Mesenchymal stem cell (in vitro differentiated cells and primary cell): ENCODE data around the gene SMIM9.
"Not testable (repeated sequence)": the region's sequence is repeated elsewhere in the genome, so short reads cannot be mapped to it uniquely, and the experiment has no call there.

Experiments
- DNase-seq: peaks from one replicate; pipeline ENCODE4 v3.0.0-alpha.2; 2013
- H2AFZ ChIP-seq: one replicate; pipeline ENCODE4 v1.6.1; 2013; ENCODE audit warnings: low read depth, mild to moderate bottlenecking, control low read depth, inconsistent platforms, low read length, moderate library complexity
- H2AK5ac ChIP-seq: 2 replicates; pipeline ENCODE4 v1.6.1; 2013; ENCODE audit warnings: low read length, moderate library complexity, mild to moderate bottlenecking, inconsistent platforms; ENCODE audit not compliant: severe bottlenecking
- H2BK120ac ChIP-seq: one replicate; pipeline ENCODE4 v1.6.1; 2013; ENCODE audit warnings: low read depth, mild to moderate bottlenecking, inconsistent platforms, low read length, moderate library complexity
- H2BK12ac ChIP-seq, 2 experiments: one replicate each; pipeline ENCODE4 v1.6.1; 2013; ENCODE audit warnings: inconsistent platforms in 2 of 2, low read length in 2 of 2, mild to moderate bottlenecking in 2 of 2, moderate library complexity in 2 of 2, control low read depth in 1 of 2
- H2BK15ac ChIP-seq: one replicate; pipeline ENCODE4 v1.6.1; 2013; ENCODE audit warnings: mild to moderate bottlenecking, low read depth, inconsistent platforms; ENCODE audit not compliant: poor library complexity, severe bottlenecking
- H2BK5ac ChIP-seq: 2 replicates; pipeline ENCODE4 v1.6.1; 2013; ENCODE audit warnings: low read depth, mild to moderate bottlenecking, low read length, control low read depth, inconsistent platforms; ENCODE audit not compliant: poor library complexity, severe bottlenecking
- H3K14ac ChIP-seq, 2 experiments: one replicate each; pipeline ENCODE4 v1.6.1; 2013; ENCODE audit warnings: inconsistent platforms in 2 of 2, low read length in 2 of 2, control low read depth in 1 of 2, mild to moderate bottlenecking in 1 of 2, moderate library complexity in 1 of 2
- H3K18ac ChIP-seq, 2 experiments: one replicate each; pipeline ENCODE4 v1.6.1; 2013; ENCODE audit warnings: inconsistent platforms in 2 of 2, low read length in 2 of 2, control low read depth in 1 of 2, low read depth in 1 of 2, mild to moderate bottlenecking in 1 of 2
- H3K23ac ChIP-seq, 2 experiments: one replicate each; pipeline ENCODE4 v1.6.1; 2013; ENCODE audit warnings: inconsistent platforms in 2 of 2, low read length in 2 of 2, mild to moderate bottlenecking in 2 of 2, moderate library complexity in 2 of 2, control low read depth in 1 of 2
- H3K27ac ChIP-seq: 2 replicates; pipeline ENCODE4 v1.5.1; 2013; ENCODE audit warnings: mild to moderate bottlenecking, moderate library complexity, low read length, control low read depth, inconsistent platforms; ENCODE audit not compliant: poor library complexity, severe bottlenecking
- H3K27me3 ChIP-seq, 2 experiments: 2 replicates each; pipeline versions ENCODE4 v1.6.1 to v1.7.0; 2013; ENCODE audit warnings: low read length in 2 of 2, mild to moderate bottlenecking in 2 of 2, moderate library complexity in 2 of 2, control low read depth in 1 of 2, inconsistent platforms in 1 of 2; ENCODE audit not compliant: control insufficient read depth in 1 of 2, insufficient read depth in 1 of 2
- H3K36me3 ChIP-seq, 2 experiments: 2 replicates each; pipeline versions ENCODE4 v1.6.1 to v1.7.0; 2013; ENCODE audit warnings: low read length in 2 of 2, control low read depth in 1 of 2, inconsistent platforms in 1 of 2, low read depth in 1 of 2, mild to moderate bottlenecking in 1 of 2; ENCODE audit not compliant: insufficient read depth in 2 of 2, control insufficient read depth in 1 of 2
- H3K4ac ChIP-seq, 2 experiments: one replicate each; pipeline ENCODE4 v1.6.1; 2013; ENCODE audit warnings: inconsistent platforms in 2 of 2, low read length in 2 of 2, mild to moderate bottlenecking in 2 of 2, moderate library complexity in 2 of 2, control low read depth in 1 of 2, low read depth in 1 of 2
- H3K4me1 ChIP-seq: 2 replicates; pipeline ENCODE4 v1.6.1; 2013; ENCODE audit warnings: low read depth, low read length, control low read depth; ENCODE audit not compliant: control insufficient read depth, insufficient read depth
- H3K4me2 ChIP-seq: 2 replicates; pipeline ENCODE4 v1.6.1; 2013; ENCODE audit warnings: low read length, mild to moderate bottlenecking, inconsistent platforms; ENCODE audit not compliant: poor library complexity, severe bottlenecking
- H3K4me3 ChIP-seq, 2 experiments: 2 replicates each; pipeline versions ENCODE4 v1.5.1 to v1.7.0; 2013; ENCODE audit warnings: low read length in 2 of 2, mild to moderate bottlenecking in 2 of 2, control low read depth in 1 of 2, low read depth in 1 of 2; ENCODE audit not compliant: insufficient read depth in 1 of 2
- H3K79me1 ChIP-seq: replicated peaks from 2 replicates; pipeline ENCODE4 v1.6.1; 2013; ENCODE audit warnings: mild to moderate bottlenecking, control low read depth, low read length, inconsistent platforms; ENCODE audit not compliant: poor library complexity, severe bottlenecking
- H3K9ac ChIP-seq: 2 replicates; pipeline ENCODE4 v1.7.0; 2013; ENCODE audit warnings: mild to moderate bottlenecking, low read length, moderate library complexity
- H3K9me3 ChIP-seq: 2 replicates; pipeline ENCODE4 v1.7.0; 2013; ENCODE audit warnings: mild to moderate bottlenecking, low read length; ENCODE audit not compliant: control insufficient read depth
- H4K8ac ChIP-seq: one replicate; pipeline ENCODE4 v1.6.1; 2013; ENCODE audit warnings: inconsistent platforms, mild to moderate bottlenecking, low read length, moderate library complexity
- H4K91ac ChIP-seq: one replicate; pipeline ENCODE4 v1.6.1; 2013; ENCODE audit warnings: mild to moderate bottlenecking, low read length, inconsistent platforms
- WGBS: methylation state at CpG from one replicate; pipeline ENCODE4 v1.1.7; 2013; ENCODE audit warnings: mixed read lengths; 5-methylcytosine and 5-hydroxymethylcytosine counted together

Gene SMIM9

GRCh38 chrX:154827194-154828015 is 7.1 kb downstream of the SMIM9 start:
- H3K18ac ChIP-seq, result no peak overlapping the region
- H4K91ac ChIP-seq, result no peak overlapping the region
- no peak for DNase-seq
- H3K27ac ChIP-seq, result no peak overlapping the region
- no peak overlapping the region for H2BK5ac ChIP-seq
- no peak overlapping the region for H3K4me2 ChIP-seq
- H3K79me1 ChIP-seq, result no peaks in the 10 kb centered on the region
- no peaks in the 10 kb centered on the region for H3K9me3 ChIP-seq
- H3K4ac ChIP-seq, result no peak overlapping the region
- H3K4me3 ChIP-seq, result no peak overlapping the region
- WGBS, result 86% methylated on average over 4 of the region's 4 CpGs
- H3K14ac ChIP-seq, result no peak overlapping the region
- H3K23ac ChIP-seq, result no peak overlapping the region
- no peak overlapping the region for H2BK15ac ChIP-seq
- H2BK120ac ChIP-seq, result no peak overlapping the region
- H3K27me3 ChIP-seq, result no peaks in the 10 kb centered on the region
- no peak overlapping the region for H2BK12ac ChIP-seq
- H2AFZ ChIP-seq, result no peak overlapping the region
- no peaks in the 10 kb centered on the region for H3K36me3 ChIP-seq
- no peak overlapping the region for H2AK5ac ChIP-seq
- H3K9ac ChIP-seq, result no peak overlapping the region
- H4K8ac ChIP-seq, result no peak overlapping the region
- no peaks in the 10 kb centered on the region for H3K4me1 ChIP-seq

GRCh38 chrX:154825586-154825985 is 8.9 kb downstream of the SMIM9 start:
- H3K4me1 ChIP-seq, H3K79me1 ChIP-seq, H3K9ac ChIP-seq, H3K27ac ChIP-seq, DNase-seq, H3K4me2 ChIP-seq, H2AK5ac ChIP-seq, H3K4me3 ChIP-seq, H2BK120ac ChIP-seq, H3K14ac ChIP-seq, H4K8ac ChIP-seq, H3K4ac ChIP-seq, H3K9me3 ChIP-seq, H2AFZ ChIP-seq, H3K36me3 ChIP-seq, H2BK12ac ChIP-seq, H4K91ac ChIP-seq, H2BK15ac ChIP-seq, H3K18ac ChIP-seq, H3K23ac ChIP-seq, H3K27me3 ChIP-seq, H2BK5ac ChIP-seq: not testable (repeated sequence)
- WGBS, result no CpG with 5 or more reads among the region's 3 CpGs

GRCh38 chrX:154824638-154825037 is 9.8 kb downstream of the SMIM9 start:
- H3K9ac ChIP-seq, result no peak overlapping the region
- no peak overlapping the region for H3K4ac ChIP-seq
- H3K79me1 ChIP-seq, result no peaks in the 10 kb centered on the region
- H2BK5ac ChIP-seq, result no peak overlapping the region
- H3K23ac ChIP-seq, result no peak overlapping the region
- WGBS, result no CpG with 5 or more reads among the region's 1 CpG
- no peak overlapping the region for H3K4me2 ChIP-seq
- H2BK15ac ChIP-seq, result no peak overlapping the region
- no peaks in the 10 kb centered on the region for H3K9me3 ChIP-seq
- no peak overlapping the region for H4K8ac ChIP-seq
- H3K27ac ChIP-seq, result no peak overlapping the region
- no peaks in the 10 kb centered on the region for H3K27me3 ChIP-seq
- no peak overlapping the region for H2AFZ ChIP-seq
- no peak overlapping the region for H3K18ac ChIP-seq
- H2AK5ac ChIP-seq, result no peak overlapping the region
- H2BK120ac ChIP-seq, result no peak overlapping the region
- H3K14ac ChIP-seq, result no peak overlapping the region
- no peak for DNase-seq
- no peak overlapping the region for H2BK12ac ChIP-seq
- no peak overlapping the region for H4K91ac ChIP-seq
- H3K4me1 ChIP-seq, result no peaks in the 10 kb centered on the region
- no peaks in the 10 kb centered on the region for H3K36me3 ChIP-seq
- no peak overlapping the region for H3K4me3 ChIP-seq

- Histone ChIP-seq H2BK12ac (no peak overlapping the region), H3K9ac (no peak overlapping the region), H3K27me3 (no peaks in the 10 kb centered on the region), H3K4me1 (no peaks in the 10 kb centered on the region), H2AK5ac (no peak overlapping the region), H3K18ac (no peak overlapping the region), H4K91ac (no peak overlapping the region), H2BK15ac (no peak overlapping the region), H3K9me3 (no peaks in the 10 kb centered on the region), H3K79me1 (no peaks in the 10 kb centered on the region), H2BK120ac (no peak overlapping the region), H3K14ac (no peak overlapping the region), H3K4me3 (no peak overlapping the region), H3K4me2 (no peak overlapping the region), H3K4ac (no peak overlapping the region), H2AFZ (no peak overlapping the region), H3K36me3 (no peaks in the 10 kb centered on the region), H3K27ac (no peak overlapping the region), H3K23ac (no peak overlapping the region), H2BK5ac (no peak overlapping the region), H4K8ac (no peak overlapping the region)
- WGBS, result 50% methylated on average over 3 of the region's 3 CpGs
- DNase-seq, result no peak
These were observed 12.4 kb downstream of the SMIM9 start for GRCh38 chrX:154822029-154822428.
